K562 (cell line): ENCODE measurements around the gene DDAH2. TPM values are rescaled to one million over a fixed set of nuclear protein-coding genes. Genes with fewer than 3 reads are reported as not detected.

ENCODE experiments used
- BRCA1 ChIP-seq, 2 experiments: fragments of 450-650 bp in 1 of 2; sonication (generic) in 1 of 2; formaldehyde crosslinking in 1 of 2; IDR thresholded peaks; 2 replicates each; pipeline versions ENCODE4 v1.5.0 to v1.6.1; 2017 to 2020; ENCODE audit warnings: mild to moderate bottlenecking in 1 of 2, missing genetic modification reagents in 1 of 2
- CBX8 ChIP-seq: fragments of 200-600 bp; sonication (generic); IDR thresholded peaks from 2 replicates; pipeline ENCODE4 v1.6.1; 2012; ENCODE audit warnings: borderline replicate concordance, mixed run types, low read depth, mild to moderate bottlenecking, moderate library complexity, mixed read lengths, low read length, control low read depth, inconsistent platforms; ENCODE audit not compliant: poor library complexity, severe bottlenecking; ENCODE audit errors: extremely low read depth
- DPF2 ChIP-seq: fragments of 450-650 bp; IDR thresholded peaks from 2 replicates; pipeline ENCODE4 v1.6.1; 2016
- ETS2 ChIP-seq: IDR thresholded peaks from 2 replicates; pipeline ENCODE4 v1.6.1; 2016; ENCODE audit warnings: borderline replicate concordance, missing genetic modification characterization, mild to moderate bottlenecking, moderate library complexity, missing compliant biosample characterization; ENCODE audit not compliant: poor library complexity, severe bottlenecking
- GATAD2B ChIP-seq: fragments of 450-650 bp; IDR thresholded peaks from 2 replicates; pipeline ENCODE4 v1.6.1; 2017; ENCODE audit warnings: mild to moderate bottlenecking, borderline replicate concordance
- IRF2 ChIP-seq: sonication (generic); formaldehyde crosslinking; IDR thresholded peaks from 2 replicates; pipeline ENCODE4 v1.8.1; 2022; ENCODE audit warnings: mild to moderate bottlenecking, missing genetic modification reagents
- MECOM ChIP-seq: fragments of 250-450 bp; sonication (Bioruptor Pico); IDR thresholded peaks from 2 replicates; pipeline ENCODE4 v1.8.0; 2022; ENCODE audit warnings: inconsistent platforms
- MXI1 ChIP-seq: IDR thresholded peaks from 2 replicates; pipeline ENCODE4 v1.6.1; 2011; ENCODE audit warnings: low read depth, mild to moderate bottlenecking, improper control_type of control experiment, low read length
- NFYB ChIP-seq: IDR thresholded peaks from 2 replicates; pipeline ENCODE4 v1.6.1; 2011; ENCODE audit warnings: mild to moderate bottlenecking, moderate library complexity; ENCODE audit not compliant: insufficient read length; ENCODE audit errors: extremely low read depth
- POU5F1 ChIP-seq: fragments of 150-350 bp; IDR thresholded peaks from 2 replicates; pipeline ENCODE4 v1.6.1; 2014; ENCODE audit warnings: borderline replicate concordance, low read length, low read depth, mild to moderate bottlenecking; ENCODE audit not compliant: partially characterized antibody
- SAFB2 ChIP-seq: fragments of 200-400 bp; formaldehyde crosslinking; IDR thresholded peaks from 2 replicates; pipeline ENCODE4 v1.6.1; 2018; ENCODE audit warnings: borderline replicate concordance, low read length, low read depth, moderate library complexity; ENCODE audit not compliant: severe bottlenecking
- STAG1 ChIP-seq: sonication (generic); formaldehyde crosslinking; IDR thresholded peaks from 2 replicates; pipeline ENCODE4 v1.5.0; 2020; ENCODE audit warnings: missing genetic modification reagents, borderline replicate concordance
- ZKSCAN3 ChIP-seq: fragments of 250-450 bp; sonication (Bioruptor Pico); IDR thresholded peaks from 2 replicates; pipeline ENCODE4 v1.4.0; 2020
- ZNF165 ChIP-seq: fragments of 250-450 bp; sonication (Bioruptor Pico); IDR thresholded peaks from 2 replicates; pipeline ENCODE4 v1.4.0; 2020; ENCODE audit warnings: borderline replicate concordance
- polyA plus RNA-seq, 8 experiments: library from polyadenylated mRNA; depleted of rRNA in 4 of 8; stranded (reverse) in 5 of 8; unstranded in 3 of 8; fragments of >200 nt; fragmentation: Nextera tagmentation in 2 of 8; fragmentation: Illumina TruSeq in 1 of 8; extraction: Ambion mirVana in 2 of 8; extraction: Trizol in 1 of 8; gene quantifications; 2 replicates each; pipeline versions ENCODE4 v1.2.1 to v1.2.3, GENCODE V29; 2011 to 2014; ENCODE audit warnings: inconsistent platforms in 1 of 8, missing spikeins in 1 of 8
- total RNA-seq, 7 experiments: library from RNA; depleted of rRNA in 6 of 7; stranded (reverse); fragments of >200 nt in 6 of 7; fragmentation: Illumina TruSeq in 2 of 7; extraction: Trizol in 2 of 7; gene quantifications; 2 replicates each; pipeline versions ENCODE4 v1.2.1 to v1.2.3, GENCODE V29; 2011 to 2021; ENCODE audit warnings: low replicate concordance in 1 of 7
- TF ChIP-seq, protein P1 (sequence below), 2 experiments: fragments of 450-650 bp; IDR thresholded peaks; 2 replicates each; pipeline ENCODE4 v1.6.1; 2016; ENCODE audit warnings: mild to moderate bottlenecking in 2 of 2, borderline replicate concordance in 1 of 2, low read depth in 1 of 2, moderate library complexity in 1 of 2
- TF ChIP-seq, protein P2 (sequence below): fragments of 450-650 bp; IDR thresholded peaks from 2 replicates; pipeline ENCODE4 v1.7.0; 2016; ENCODE audit warnings: borderline replicate concordance

The DDAH2 gene
- total and polyA plus RNA-seq, 9 of the 15 experiments (the other 6 are each of a cell fraction or from before 2014, with no cell fraction given), result 1.8 to 45.4 (median 21.4) TPM

GRCh38 chr6:31727034-31727716, 1.9 kb downstream of the DDAH2 start (continued):
- TF ChIP-seq, protein P1, sequence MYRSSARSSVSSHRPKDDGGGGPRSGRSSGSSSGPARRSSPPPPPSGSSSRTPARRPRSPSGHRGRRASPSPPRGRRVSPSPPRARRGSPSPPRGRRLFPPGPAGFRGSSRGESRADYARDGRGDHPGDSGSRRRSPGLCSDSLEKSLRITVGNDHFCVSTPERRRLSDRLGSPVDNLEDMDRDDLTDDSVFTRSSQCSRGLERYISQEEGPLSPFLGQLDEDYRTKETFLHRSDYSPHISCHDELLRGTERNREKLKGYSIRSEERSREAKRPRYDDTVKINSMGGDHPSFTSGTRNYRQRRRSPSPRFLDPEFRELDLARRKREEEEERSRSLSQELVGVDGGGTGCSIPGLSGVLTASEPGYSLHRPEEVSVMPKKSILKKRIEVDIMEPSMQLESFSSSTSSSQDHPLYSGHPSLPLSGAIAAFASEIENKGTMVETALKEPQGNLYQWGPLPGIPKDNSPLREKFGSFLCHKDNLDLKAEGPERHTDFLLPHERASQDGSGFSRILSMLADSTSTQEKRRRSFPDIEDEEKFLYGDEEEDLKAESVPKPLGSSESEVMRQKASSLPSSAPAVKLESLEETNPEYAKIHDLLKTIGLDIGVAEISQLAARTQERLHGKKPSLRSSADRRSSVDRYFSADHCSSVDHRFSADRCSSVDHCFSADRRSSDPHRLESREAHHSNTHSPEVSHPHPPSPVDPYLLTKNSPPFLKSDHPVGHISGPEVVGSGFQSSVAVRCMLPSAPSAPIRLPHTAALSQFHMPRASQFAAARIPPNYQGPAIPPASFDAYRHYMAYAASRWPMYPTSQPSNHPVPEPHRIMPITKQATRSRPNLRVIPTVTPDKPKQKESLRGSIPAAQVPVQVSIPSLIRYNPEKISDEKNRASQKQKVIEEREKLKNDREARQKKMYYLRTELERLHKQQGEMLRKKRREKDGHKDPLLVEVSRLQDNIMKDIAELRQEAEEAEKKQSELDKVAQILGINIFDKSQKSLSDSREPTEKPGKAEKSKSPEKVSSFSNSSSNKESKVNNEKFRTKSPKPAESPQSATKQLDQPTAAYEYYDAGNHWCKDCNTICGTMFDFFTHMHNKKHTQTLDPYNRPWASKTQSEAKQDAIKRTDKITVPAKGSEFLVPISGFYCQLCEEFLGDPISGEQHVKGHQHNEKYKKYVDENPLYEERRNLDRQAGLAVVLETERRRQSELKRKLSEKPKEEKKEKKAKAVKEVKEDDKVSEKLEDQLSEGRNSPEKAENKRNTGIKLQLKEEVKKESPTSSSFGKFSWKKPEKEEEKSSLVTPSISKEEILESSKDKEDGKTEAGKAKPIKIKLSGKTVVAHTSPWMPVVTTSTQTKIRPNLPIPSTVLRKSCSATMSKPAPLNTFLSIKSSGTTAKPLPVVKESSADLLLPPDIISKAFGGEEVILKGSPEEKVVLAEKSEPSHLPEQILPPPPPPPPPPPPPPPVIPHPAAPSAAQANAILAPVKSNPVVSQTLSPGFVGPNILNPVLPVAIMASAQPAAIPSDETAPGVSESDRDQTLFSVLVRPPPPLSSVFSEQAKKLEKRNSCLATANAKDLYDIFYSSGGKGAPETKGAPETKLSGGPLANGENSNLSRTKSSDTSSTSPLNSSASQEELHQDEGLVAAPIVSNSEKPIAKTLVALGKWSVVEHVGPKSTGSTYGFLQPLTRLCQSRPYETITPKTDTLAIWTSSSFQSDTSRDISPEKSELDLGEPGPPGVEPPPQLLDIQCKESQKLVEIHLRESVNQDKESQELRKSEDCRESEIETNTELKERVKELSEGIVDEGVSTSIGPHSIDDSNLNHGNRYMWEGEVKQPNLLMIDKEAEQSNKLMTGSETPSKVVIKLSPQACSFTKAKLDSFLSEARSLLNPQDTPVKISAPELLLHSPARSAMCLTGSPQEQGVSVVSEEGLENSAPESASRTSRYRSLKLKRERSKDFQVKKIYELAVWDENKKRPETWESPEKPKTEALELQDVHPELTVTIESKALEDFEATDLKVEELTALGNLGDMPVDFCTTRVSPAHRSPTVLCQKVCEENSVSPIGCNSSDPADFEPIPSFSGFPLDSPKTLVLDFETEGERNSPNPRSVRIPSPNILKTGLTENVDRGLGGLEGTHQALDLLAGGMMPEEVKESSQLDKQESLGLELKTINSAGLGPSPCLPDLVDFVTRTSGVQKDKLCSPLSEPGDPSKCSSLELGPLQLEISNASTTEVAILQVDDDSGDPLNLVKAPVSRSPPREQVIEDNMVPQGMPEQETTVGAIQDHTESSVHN (IDR thresholded peaks at IDR 0.05; ENCODE audit: borderline replicate concordance in 1 of 2, low read depth in 1 of 2), result 0 out of 4 replicates have a peak, but pooled peaks of 1 of the 2 experiments have one; percentile 8
- no peak for TF ChIP-seq POU5F1
- no peak for TF ChIP-seq IRF2 (CRISPR knock-in tag)
- TF ChIP-seq NFYB, result no peak
- no peak for TF ChIP-seq STAG1
- TF ChIP-seq MXI1, result no peak
- no peak for TF ChIP-seq ZKSCAN3 (CRISPR knock-in tag)
- TF ChIP-seq ZNF165 (CRISPR knock-in tag), result no peak
- TF ChIP-seq MECOM (CRISPR knock-in tag), result no peak
- TF ChIP-seq BRCA1 (IDR thresholded peaks at IDR 0.05), result no peak
- no peak for TF ChIP-seq BRCA1 (CRISPR knock-in tag; IDR thresholded peaks at IDR 0.05)
- TF ChIP-seq, protein P2, sequence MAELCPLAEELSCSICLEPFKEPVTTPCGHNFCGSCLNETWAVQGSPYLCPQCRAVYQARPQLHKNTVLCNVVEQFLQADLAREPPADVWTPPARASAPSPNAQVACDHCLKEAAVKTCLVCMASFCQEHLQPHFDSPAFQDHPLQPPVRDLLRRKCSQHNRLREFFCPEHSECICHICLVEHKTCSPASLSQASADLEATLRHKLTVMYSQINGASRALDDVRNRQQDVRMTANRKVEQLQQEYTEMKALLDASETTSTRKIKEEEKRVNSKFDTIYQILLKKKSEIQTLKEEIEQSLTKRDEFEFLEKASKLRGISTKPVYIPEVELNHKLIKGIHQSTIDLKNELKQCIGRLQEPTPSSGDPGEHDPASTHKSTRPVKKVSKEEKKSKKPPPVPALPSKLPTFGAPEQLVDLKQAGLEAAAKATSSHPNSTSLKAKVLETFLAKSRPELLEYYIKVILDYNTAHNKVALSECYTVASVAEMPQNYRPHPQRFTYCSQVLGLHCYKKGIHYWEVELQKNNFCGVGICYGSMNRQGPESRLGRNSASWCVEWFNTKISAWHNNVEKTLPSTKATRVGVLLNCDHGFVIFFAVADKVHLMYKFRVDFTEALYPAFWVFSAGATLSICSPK, result no peak
- no peak for TF ChIP-seq SAFB2
- no peak; the same call in 1 of the 2 replicates for TF ChIP-seq DPF2
- no peak for TF ChIP-seq CBX8
- TF ChIP-seq ETS2 (tag), result no peak
- TF ChIP-seq GATAD2B, result no peak
